ENCODE measurements around the gene PARD3.

PARD3 gene

GRCh38 chr10:34403512-34403911, 411.6 kb downstream of the PARD3 start:
- no peak for TF ChIP-seq CTCF (IDR thresholded peaks at IDR 0.05)

- TF ChIP-seq CTCF (IDR thresholded peaks at IDR 0.05), result no peak
Observed at GRCh38 chr10:34400075-34400474, 415.0 kb downstream of the PARD3 start.

- no peak for TF ChIP-seq CTCF (IDR thresholded peaks at IDR 0.05)
Observed at GRCh38 chr10:34399013-34399412, 416.1 kb downstream of the PARD3 start.

GRCh38 chr10:34397324-34397723, 417.8 kb downstream of the PARD3 start:
- no peak for TF ChIP-seq CTCF (IDR thresholded peaks at IDR 0.05)

GRCh38 chr10:34396663-34397062, 418.4 kb downstream of the PARD3 start:
- TF ChIP-seq CTCF (IDR thresholded peaks at IDR 0.05), result no peak

GRCh38 chr10:34392641-34393170, 422.4 kb downstream of the PARD3 start:
- no peak for TF ChIP-seq CTCF (IDR thresholded peaks at IDR 0.05)

- TF ChIP-seq CTCF (IDR thresholded peaks at IDR 0.05), result peak; percentile 15; the same call in 1 of the 2 replicates
Observed at GRCh38 chr10:34391168-34391567, 423.9 kb downstream of the PARD3 start.

GRCh38 chr10:34389801-34390200, 425.3 kb downstream of the PARD3 start:
- no peak for TF ChIP-seq CTCF (IDR thresholded peaks at IDR 0.05)

Measured in LNCAP (cell line).